ENCODE measurements around the gene AOX1.

Gene AOX1

GRCh38 chr2:200634231-200634964 is 48.6 kb downstream of the AOX1 start:
- TF ChIP-seq POLR2AphosphoS5 (IDR thresholded peaks at IDR 0.05; ENCODE audit: low read depth, low read length) (no peak), SIN3A (IDR thresholded peaks at IDR 0.05; ENCODE audit: borderline replicate concordance, insufficient read depth, low read length) (no peak), REST (IDR thresholded peaks at IDR 0.05; ENCODE audit: insufficient read depth in 1 of 2, low read depth in 2 of 2, low read length in 2 of 2) (no peak), TAF1 (IDR thresholded peaks at IDR 0.05; ENCODE audit: borderline replicate concordance, insufficient read depth, low read length) (no peak), FOXP2 (optimal IDR thresholded peaks at IDR 0.05; ENCODE audit: borderline replicate concordance, extremely low read depth, extremely low read length, insufficient read depth) (no peak)

GRCh38 chr2:200635251-200635650 is 49.4 kb downstream of the AOX1 start:
- TF ChIP-seq REST (IDR thresholded peaks at IDR 0.05; ENCODE audit: insufficient read depth in 1 of 2, low read depth in 2 of 2, low read length in 2 of 2) (no peak), FOXP2 (optimal IDR thresholded peaks at IDR 0.05; ENCODE audit: borderline replicate concordance, extremely low read depth, extremely low read length, insufficient read depth) (no peak), POLR2AphosphoS5 (IDR thresholded peaks at IDR 0.05; ENCODE audit: low read depth, low read length) (no peak), SIN3A (IDR thresholded peaks at IDR 0.05; ENCODE audit: borderline replicate concordance, insufficient read depth, low read length) (no peak), TAF1 (IDR thresholded peaks at IDR 0.05; ENCODE audit: borderline replicate concordance, insufficient read depth, low read length) (no peak)

GRCh38 chr2:200637901-200638300 is 52.1 kb downstream of the AOX1 start:
- TF ChIP-seq REST (IDR thresholded peaks at IDR 0.05; ENCODE audit: insufficient read depth in 1 of 2, low read depth in 2 of 2, low read length in 2 of 2), result no peak
- TF ChIP-seq TAF1 (IDR thresholded peaks at IDR 0.05; ENCODE audit: borderline replicate concordance, insufficient read depth, low read length), result no peak
- TF ChIP-seq FOXP2 (optimal IDR thresholded peaks at IDR 0.05; ENCODE audit: borderline replicate concordance, extremely low read depth, extremely low read length, insufficient read depth), result no peak
- TF ChIP-seq SIN3A (IDR thresholded peaks at IDR 0.05; ENCODE audit: borderline replicate concordance, insufficient read depth, low read length), result no peak
- TF ChIP-seq POLR2AphosphoS5 (IDR thresholded peaks at IDR 0.05; ENCODE audit: low read depth, low read length), result no peak

GRCh38 chr2:200640176-200640575 is 54.4 kb downstream of the AOX1 start:
- TF ChIP-seq TAF1 (IDR thresholded peaks at IDR 0.05; ENCODE audit: borderline replicate concordance, insufficient read depth, low read length), result no peak
- no peak for TF ChIP-seq POLR2AphosphoS5 (IDR thresholded peaks at IDR 0.05; ENCODE audit: low read depth, low read length)
- no peak for TF ChIP-seq SIN3A (IDR thresholded peaks at IDR 0.05; ENCODE audit: borderline replicate concordance, insufficient read depth, low read length)
- TF ChIP-seq REST (IDR thresholded peaks at IDR 0.05; ENCODE audit: insufficient read depth in 1 of 2, low read depth in 2 of 2, low read length in 2 of 2), result no peak
- TF ChIP-seq FOXP2 (optimal IDR thresholded peaks at IDR 0.05; ENCODE audit: borderline replicate concordance, extremely low read depth, extremely low read length, insufficient read depth), result no peak
